Measurements from ENCODE around the gene MRPL38. TPM values are rescaled to one million over a fixed set of nuclear protein-coding genes. Genes with fewer than 3 reads are reported as not detected.

MRPL38 gene
- total RNA-seq, 1 donor from 2014 or later, result 113 TPM

DNA sequence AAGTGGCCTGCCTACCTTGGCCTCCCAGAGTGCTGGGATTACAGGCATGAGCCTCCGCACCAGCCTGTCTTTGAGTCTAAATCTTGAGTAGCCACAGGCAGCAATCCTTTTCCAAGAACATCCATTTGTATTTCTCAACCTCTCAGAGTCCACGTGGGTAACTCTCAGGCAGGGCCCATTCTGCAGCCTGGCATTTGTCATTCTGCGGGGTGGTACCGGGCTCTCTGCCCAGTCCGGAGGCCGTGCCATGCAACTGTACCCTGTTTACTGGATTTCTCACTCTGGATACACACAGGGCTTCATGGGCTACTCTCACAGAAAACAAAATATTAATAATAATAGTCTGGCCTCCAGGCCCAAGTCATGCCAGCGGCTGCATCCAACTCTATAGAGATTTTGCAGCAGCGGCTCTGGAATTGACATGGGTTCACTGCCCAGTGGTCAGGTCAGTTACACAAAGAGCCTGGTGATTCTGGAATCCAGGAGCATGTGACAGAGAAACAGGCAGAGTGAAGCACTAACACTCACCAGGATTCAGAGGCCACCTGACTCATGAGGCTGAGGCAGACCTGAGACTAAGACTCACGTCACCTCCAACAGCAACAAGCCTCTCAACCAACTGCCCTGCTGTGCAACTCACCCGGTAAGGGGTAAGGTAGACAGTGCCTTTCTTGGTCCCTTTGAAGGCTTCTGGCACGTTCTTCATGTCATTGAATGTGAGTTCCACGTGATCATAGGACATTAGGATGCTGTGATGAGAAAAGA lies 53.6 kb downstream of the MRPL38 start:
- Mint-ChIP-seq H3K4me1 (ENCODE audit: unreplicated experiment) (peaks cover 6% of the 10 kb centered on the region), H3K4me3 (no peak overlapping the region), H3K36me3 (peaks cover 3% of the 10 kb centered on the region), H3K9me3 (no peaks in the 10 kb centered on the region), H3K27me3 (no peaks in the 10 kb centered on the region), H3K27ac (no peak overlapping the region)
- TF ChIP-seq, protein P1, sequence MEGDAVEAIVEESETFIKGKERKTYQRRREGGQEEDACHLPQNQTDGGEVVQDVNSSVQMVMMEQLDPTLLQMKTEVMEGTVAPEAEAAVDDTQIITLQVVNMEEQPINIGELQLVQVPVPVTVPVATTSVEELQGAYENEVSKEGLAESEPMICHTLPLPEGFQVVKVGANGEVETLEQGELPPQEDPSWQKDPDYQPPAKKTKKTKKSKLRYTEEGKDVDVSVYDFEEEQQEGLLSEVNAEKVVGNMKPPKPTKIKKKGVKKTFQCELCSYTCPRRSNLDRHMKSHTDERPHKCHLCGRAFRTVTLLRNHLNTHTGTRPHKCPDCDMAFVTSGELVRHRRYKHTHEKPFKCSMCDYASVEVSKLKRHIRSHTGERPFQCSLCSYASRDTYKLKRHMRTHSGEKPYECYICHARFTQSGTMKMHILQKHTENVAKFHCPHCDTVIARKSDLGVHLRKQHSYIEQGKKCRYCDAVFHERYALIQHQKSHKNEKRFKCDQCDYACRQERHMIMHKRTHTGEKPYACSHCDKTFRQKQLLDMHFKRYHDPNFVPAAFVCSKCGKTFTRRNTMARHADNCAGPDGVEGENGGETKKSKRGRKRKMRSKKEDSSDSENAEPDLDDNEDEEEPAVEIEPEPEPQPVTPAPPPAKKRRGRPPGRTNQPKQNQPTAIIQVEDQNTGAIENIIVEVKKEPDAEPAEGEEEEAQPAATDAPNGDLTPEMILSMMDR (conservative IDR thresholded peaks at IDR 0.05), result no peak
- no peak for DNase-seq (ENCODE audit: extremely low spot score, unreplicated experiment)

DNA sequence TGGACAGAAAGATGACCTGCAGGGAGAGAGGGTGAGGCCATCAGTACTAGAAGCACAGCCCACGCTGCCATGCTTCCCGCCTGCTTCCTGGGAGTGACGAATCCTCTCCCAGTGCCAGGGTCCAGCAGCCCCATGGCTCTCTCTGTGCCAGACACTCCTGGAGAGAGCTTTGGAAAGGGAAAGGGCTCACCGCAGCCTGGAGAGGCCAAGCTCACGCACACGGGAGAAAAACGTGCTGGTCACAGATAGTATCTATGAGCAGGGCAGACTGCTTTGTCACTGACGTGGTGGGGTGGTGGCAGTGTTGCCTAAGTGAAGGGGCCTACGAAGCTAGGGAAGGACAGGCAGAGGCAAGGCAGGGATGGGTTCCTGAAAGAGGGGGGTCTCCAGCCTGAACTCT lies 55.0 kb downstream of the MRPL38 start:
- H3K27me3 Mint-ChIP-seq, result no peaks in the 10 kb centered on the region
- no peaks in the 10 kb centered on the region for H3K9me3 Mint-ChIP-seq
- H3K27ac Mint-ChIP-seq, result no peak overlapping the region
- H3K4me3 Mint-ChIP-seq, result no peak overlapping the region
- TF ChIP-seq, protein P1 (conservative IDR thresholded peaks at IDR 0.05), result no peak
- DNase-seq (ENCODE audit: extremely low spot score, unreplicated experiment), result no peak
- peaks cover 3% of the 10 kb centered on the region for H3K36me3 Mint-ChIP-seq
- peaks cover 17% of the 10 kb centered on the region for H3K4me1 Mint-ChIP-seq (ENCODE audit: unreplicated experiment)

DNA sequence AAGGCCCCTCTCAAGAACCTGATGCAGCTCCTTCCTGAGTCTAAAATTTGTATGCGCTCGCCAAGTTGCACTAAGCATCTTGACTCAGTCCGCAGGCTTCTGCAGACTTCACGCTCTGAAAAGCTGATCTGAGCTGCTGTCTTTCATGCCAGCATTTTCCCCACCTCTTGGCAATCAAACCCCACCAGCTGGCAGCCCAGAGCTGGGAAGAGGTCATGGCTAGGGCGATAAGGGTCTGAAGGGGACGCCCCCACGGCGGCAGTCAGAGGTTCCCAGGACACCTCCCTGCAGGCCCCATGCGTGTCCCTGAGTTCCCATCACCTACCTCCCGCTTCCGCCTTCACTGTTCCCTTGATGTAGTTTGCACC lies 55.4 kb downstream of the MRPL38 start:
- no peak for DNase-seq (ENCODE audit: extremely low spot score, unreplicated experiment)
- TF ChIP-seq, protein P1 (conservative IDR thresholded peaks at IDR 0.05), result no peak
- Mint-ChIP-seq H3K4me3 (no peak overlapping the region), H3K9me3 (no peaks in the 10 kb centered on the region), H3K4me1 (ENCODE audit: unreplicated experiment) (peaks cover 15% of the 10 kb centered on the region), H3K36me3 (peaks cover 3% of the 10 kb centered on the region), H3K27me3 (no peaks in the 10 kb centered on the region), H3K27ac (no peak overlapping the region)

Other genes starting within 250 kb of the MRPL38 start
- gene RECQL5, start 237.7 kb downstream of the MRPL38 start, total RNA-seq (ENCODE audit: low replicate concordance), result 64.7 and 90.4 TPM in 2 replicates
- 88.1 and 89.3 TPM in 2 replicates for gene SAP30BP, start 237.5 kb downstream of the MRPL38 start, total RNA-seq (ENCODE audit: low replicate concordance)
- 26.4 and 57.8 TPM in 2 replicates for gene ITGB4, start 183.4 kb downstream of the MRPL38 start, total RNA-seq (ENCODE audit: low replicate concordance)
- 33.0 and 59.8 TPM in 2 replicates for gene GALK1, start 139.7 kb downstream of the MRPL38 start, total RNA-seq (ENCODE audit: low replicate concordance)
- 41.9 and 49.7 TPM in 2 replicates for gene UNK, start 120.1 kb downstream of the MRPL38 start, total RNA-seq (ENCODE audit: low replicate concordance)
- 7.1 and 7.4 TPM in 2 replicates for gene UNC13D, start 60.5 kb downstream of the MRPL38 start, total RNA-seq (ENCODE audit: low replicate concordance)
- 43.0 and 49.9 TPM in 2 replicates for gene WBP2, start 49.5 kb downstream of the MRPL38 start, total RNA-seq (ENCODE audit: low replicate concordance)
- gene TRIM47, start 26.3 kb downstream of the MRPL38 start, total RNA-seq (ENCODE audit: low replicate concordance), result 1.9 and 3.1 TPM in 2 replicates
- 8.1 and 19.0 TPM in 2 replicates for gene TRIM65, start 7.9 kb downstream of the MRPL38 start, total RNA-seq (ENCODE audit: low replicate concordance)
- gene FBF1, start 36.2 kb upstream of the MRPL38 start, total RNA-seq (ENCODE audit: low replicate concordance), result 18.7 and 27.5 TPM in 2 replicates
- 48.5 and 84.6 TPM in 2 replicates for gene ACOX1, start 74.3 kb upstream of the MRPL38 start, total RNA-seq (ENCODE audit: low replicate concordance)
- gene TEN1, start 74.4 kb upstream of the MRPL38 start, total RNA-seq (ENCODE audit: low replicate concordance), result 15.9 and 31.2 TPM in 2 replicates
- 11.5 and 14.1 TPM in 2 replicates for gene CDK3, start 96.0 kb upstream of the MRPL38 start, total RNA-seq (ENCODE audit: low replicate concordance)
- 31.9 and 116 TPM in 2 replicates for gene EVPL, start 122.4 kb upstream of the MRPL38 start, total RNA-seq (ENCODE audit: low replicate concordance)
- gene SRP68, start 167.6 kb upstream of the MRPL38 start, total RNA-seq (ENCODE audit: low replicate concordance), result 86.7 and 89.6 TPM in 2 replicates
- 0.94 and 1.3 TPM in 2 replicates for gene GALR2, start 169.9 kb upstream of the MRPL38 start, total RNA-seq (ENCODE audit: low replicate concordance)
- gene ZACN, start 174.3 kb upstream of the MRPL38 start, total RNA-seq (ENCODE audit: low replicate concordance), result 0.29 TPM in 1 of 2 replicates, not detected in the other
- 171 and 201 TPM in 2 replicates for gene EXOC7, start 198.9 kb upstream of the MRPL38 start, total RNA-seq (ENCODE audit: low replicate concordance)
- gene FOXJ1, start 236.4 kb upstream of the MRPL38 start, total RNA-seq (ENCODE audit: low replicate concordance), result 5.3 and 18.2 TPM in 2 replicates

Data from type B pancreatic cell (in vitro differentiated cells).